Measurements from ENCODE around the gene PARD3B. TPM values are rescaled to one million over a fixed set of nuclear protein-coding genes. Genes with fewer than 3 reads are reported as not detected.

Gene PARD3B
- total and polyA plus RNA-seq, 2 of the 13 experiments (the other 11 are each of a cell fraction or from before 2014, with no cell fraction given) = 0.71 to 2.3 TPM

DNA sequence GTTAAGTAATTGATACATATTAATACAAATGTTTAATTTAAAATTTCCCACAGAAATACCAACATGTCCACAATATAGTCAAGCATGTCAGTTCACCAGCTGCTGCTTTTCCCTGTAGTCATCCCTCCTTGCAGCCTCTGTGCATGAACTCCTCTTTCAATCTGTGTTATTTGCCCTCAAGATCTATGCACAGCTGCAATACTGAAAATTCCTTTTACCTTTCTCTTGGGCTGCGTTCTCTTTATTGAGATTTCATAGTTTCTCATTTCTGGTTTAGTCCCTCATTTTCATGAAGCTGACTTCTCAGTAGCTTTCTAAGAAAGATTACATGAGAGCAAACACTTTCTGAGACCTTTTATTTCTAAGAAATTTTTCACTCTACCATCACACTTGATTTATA, 464.9 kb downstream of the PARD3B start:
- Histone ChIP-seq H3K36me3 (replicated peaks in 1 of 2; ENCODE audit: control insufficient read depth in 1 of 2, insufficient read depth in 2 of 2, low read length in 2 of 2) (no peaks in the 10 kb centered on the region), H3K27ac (ENCODE audit: extremely low read length, insufficient read depth, low read length) (no peak overlapping the region), H2AFZ (ENCODE audit: low read length) (no peak overlapping the region), H3K79me2 (ENCODE audit: insufficient read depth, low read length) (no peaks in the 10 kb centered on the region), H3K9me3 (ENCODE audit: low read length) (peaks cover 52% of the 10 kb centered on the region), H3K9ac (ENCODE audit: insufficient read depth, low read depth, low read length) (no peak overlapping the region), H4K20me1 (ENCODE audit: insufficient read depth, low read length) (no peaks in the 10 kb centered on the region), H3K4me2 (ENCODE audit: low read depth, low read length) (no peak overlapping the region), H3K4me3 (replicated peaks in 1 of 3; ENCODE audit: insufficient read depth in 1 of 3, low read depth in 2 of 3, low read length in 3 of 3) (no peak overlapping the region), H3K4me1 (ENCODE audit: insufficient read depth, low read length) (no peaks in the 10 kb centered on the region), H3K27me3 (ENCODE audit: control insufficient read depth in 1 of 2, insufficient read depth in 2 of 2, low read length in 2 of 2) (no peaks in the 10 kb centered on the region)
- WGBS (ENCODE audit: low lambda C conversion rate) = 38% methylated on average over 1 of the region's 1 CpG
- intact Hi-C loops (cut with micrococcal nuclease; ENCODE audit: unreplicated experiment) (no loop called here), in situ Hi-C loops (cut with HindIII; ENCODE audit: extremely low pct_ligation_motif_present, low pct_unique_long_range_greater_than_20kb) (no loop called here)
- FAIRE-seq = no peak
- CTCF ChIA-PET (ENCODE audit: low intra/inter-chr PET ratio, low total read pairs) = no interaction called here
- POLR2A ChIA-PET = no interaction called here
- BruUV-seq (replicated peaks) = no TSS peak
- no peak for ATAC-seq
- DNase-seq (ENCODE audit: low spot score) = no peak
- TF ChIP-seq ELF3 (CRISPR knock-in tag; IDR thresholded peaks at IDR 0.05) (no peak), GZF1 (CRISPR knock-in tag; IDR thresholded peaks at IDR 0.05) (no peak), SNAI1 (CRISPR knock-in tag; IDR thresholded peaks at IDR 0.05; ENCODE audit: borderline replicate concordance) (no peak), ZNF317 (CRISPR knock-in tag; IDR thresholded peaks at IDR 0.05) (no peak), ZMAT3 (CRISPR knock-in tag; conservative IDR thresholded peaks at IDR 0.05) (no peak), ZNF747 (CRISPR knock-in tag; IDR thresholded peaks at IDR 0.05; ENCODE audit: borderline replicate concordance) (no peak), ZNF879 (CRISPR knock-in tag; IDR thresholded peaks at IDR 0.05) (no peak), XRCC5 (optimal IDR thresholded peaks at IDR 0.05; ENCODE audit: low read length) (no peak), NAIF1 (CRISPR knock-in tag; IDR thresholded peaks at IDR 0.05; ENCODE audit: borderline replicate concordance) (no peak), IKZF4 (CRISPR knock-in tag; IDR thresholded peaks at IDR 0.05; ENCODE audit: borderline replicate concordance, low read depth, not compliant biosample characterization) (no peak)
- TF ChIP-seq, protein P1, sequence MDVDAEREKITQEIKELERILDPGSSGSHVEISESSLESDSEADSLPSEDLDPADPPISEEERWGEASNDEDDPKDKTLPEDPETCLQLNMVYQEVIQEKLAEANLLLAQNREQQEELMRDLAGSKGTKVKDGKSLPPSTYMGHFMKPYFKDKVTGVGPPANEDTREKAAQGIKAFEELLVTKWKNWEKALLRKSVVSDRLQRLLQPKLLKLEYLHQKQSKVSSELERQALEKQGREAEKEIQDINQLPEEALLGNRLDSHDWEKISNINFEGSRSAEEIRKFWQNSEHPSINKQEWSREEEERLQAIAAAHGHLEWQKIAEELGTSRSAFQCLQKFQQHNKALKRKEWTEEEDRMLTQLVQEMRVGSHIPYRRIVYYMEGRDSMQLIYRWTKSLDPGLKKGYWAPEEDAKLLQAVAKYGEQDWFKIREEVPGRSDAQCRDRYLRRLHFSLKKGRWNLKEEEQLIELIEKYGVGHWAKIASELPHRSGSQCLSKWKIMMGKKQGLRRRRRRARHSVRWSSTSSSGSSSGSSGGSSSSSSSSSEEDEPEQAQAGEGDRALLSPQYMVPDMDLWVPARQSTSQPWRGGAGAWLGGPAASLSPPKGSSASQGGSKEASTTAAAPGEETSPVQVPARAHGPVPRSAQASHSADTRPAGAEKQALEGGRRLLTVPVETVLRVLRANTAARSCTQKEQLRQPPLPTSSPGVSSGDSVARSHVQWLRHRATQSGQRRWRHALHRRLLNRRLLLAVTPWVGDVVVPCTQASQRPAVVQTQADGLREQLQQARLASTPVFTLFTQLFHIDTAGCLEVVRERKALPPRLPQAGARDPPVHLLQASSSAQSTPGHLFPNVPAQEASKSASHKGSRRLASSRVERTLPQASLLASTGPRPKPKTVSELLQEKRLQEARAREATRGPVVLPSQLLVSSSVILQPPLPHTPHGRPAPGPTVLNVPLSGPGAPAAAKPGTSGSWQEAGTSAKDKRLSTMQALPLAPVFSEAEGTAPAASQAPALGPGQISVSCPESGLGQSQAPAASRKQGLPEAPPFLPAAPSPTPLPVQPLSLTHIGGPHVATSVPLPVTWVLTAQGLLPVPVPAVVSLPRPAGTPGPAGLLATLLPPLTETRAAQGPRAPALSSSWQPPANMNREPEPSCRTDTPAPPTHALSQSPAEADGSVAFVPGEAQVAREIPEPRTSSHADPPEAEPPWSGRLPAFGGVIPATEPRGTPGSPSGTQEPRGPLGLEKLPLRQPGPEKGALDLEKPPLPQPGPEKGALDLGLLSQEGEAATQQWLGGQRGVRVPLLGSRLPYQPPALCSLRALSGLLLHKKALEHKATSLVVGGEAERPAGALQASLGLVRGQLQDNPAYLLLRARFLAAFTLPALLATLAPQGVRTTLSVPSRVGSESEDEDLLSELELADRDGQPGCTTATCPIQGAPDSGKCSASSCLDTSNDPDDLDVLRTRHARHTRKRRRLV (CRISPR knock-in tag; IDR thresholded peaks at IDR 0.05) = no peak
- TF ChIP-seq, protein P2, sequence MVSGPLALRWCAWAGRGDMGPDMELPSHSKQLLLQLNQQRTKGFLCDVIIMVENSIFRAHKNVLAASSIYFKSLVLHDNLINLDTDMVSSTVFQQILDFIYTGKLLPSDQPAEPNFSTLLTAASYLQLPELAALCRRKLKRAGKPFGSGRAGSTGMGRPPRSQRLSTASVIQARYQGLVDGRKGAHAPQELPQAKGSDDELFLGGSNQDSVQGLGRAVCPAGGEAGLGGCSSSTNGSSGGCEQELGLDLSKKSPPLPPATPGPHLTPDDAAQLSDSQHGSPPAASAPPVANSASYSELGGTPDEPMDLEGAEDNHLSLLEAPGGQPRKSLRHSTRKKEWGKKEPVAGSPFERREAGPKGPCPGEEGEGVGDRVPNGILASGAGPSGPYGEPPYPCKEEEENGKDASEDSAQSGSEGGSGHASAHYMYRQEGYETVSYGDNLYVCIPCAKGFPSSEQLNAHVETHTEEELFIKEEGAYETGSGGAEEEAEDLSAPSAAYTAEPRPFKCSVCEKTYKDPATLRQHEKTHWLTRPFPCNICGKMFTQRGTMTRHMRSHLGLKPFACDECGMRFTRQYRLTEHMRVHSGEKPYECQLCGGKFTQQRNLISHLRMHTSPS (CRISPR knock-in tag; IDR thresholded peaks at IDR 0.05; ENCODE audit: low read depth) = no peak
- TF ChIP-seq, protein P3, sequence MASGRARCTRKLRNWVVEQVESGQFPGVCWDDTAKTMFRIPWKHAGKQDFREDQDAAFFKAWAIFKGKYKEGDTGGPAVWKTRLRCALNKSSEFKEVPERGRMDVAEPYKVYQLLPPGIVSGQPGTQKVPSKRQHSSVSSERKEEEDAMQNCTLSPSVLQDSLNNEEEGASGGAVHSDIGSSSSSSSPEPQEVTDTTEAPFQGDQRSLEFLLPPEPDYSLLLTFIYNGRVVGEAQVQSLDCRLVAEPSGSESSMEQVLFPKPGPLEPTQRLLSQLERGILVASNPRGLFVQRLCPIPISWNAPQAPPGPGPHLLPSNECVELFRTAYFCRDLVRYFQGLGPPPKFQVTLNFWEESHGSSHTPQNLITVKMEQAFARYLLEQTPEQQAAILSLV (CRISPR knock-in tag; IDR thresholded peaks at IDR 0.05; ENCODE audit: borderline replicate concordance) = no peak

Data from HepG2 (cell line).